ENCODE measurements around the gene FRMD7. TPM values are rescaled to one million over a fixed set of nuclear protein-coding genes. Genes with fewer than 3 reads are reported as not detected.

FRMD7 gene
- total and polyA plus RNA-seq, 2 of the 13 experiments (the other 11 are each of a cell fraction or from before 2014, with no cell fraction given) = 0.04 TPM; not detected in 1

DNA sequence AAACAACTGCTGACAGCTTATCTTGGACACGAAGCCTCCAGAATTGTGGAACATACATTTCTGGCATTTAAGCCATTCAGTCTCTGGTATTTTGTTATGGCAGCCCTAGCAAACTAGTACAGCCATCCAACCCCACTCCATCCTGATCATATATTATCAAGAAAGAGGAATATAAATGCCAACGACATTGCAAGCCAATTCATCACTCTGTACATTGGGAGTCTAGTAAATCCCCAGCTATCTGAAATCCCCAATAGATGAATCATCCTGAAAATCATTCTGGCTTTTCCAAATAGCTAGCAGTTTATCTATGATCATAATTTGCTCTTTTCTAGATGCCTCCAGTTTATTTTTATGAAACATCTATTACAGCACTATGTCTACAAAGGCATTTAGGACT lies 41.1 kb downstream of the FRMD7 start:
- no peak for ATAC-seq
- WGBS (ENCODE audit: low lambda C conversion rate) = 6% methylated on average over 2 of the region's 2 CpGs
- no peak for TF ChIP-seq ZSCAN22 (CRISPR knock-in tag; IDR thresholded peaks at IDR 0.05)
- no peak for TF ChIP-seq HNRNPH1 (optimal IDR thresholded peaks at IDR 0.05; ENCODE audit: low read depth, low read length)
- TF ChIP-seq, protein P1, sequence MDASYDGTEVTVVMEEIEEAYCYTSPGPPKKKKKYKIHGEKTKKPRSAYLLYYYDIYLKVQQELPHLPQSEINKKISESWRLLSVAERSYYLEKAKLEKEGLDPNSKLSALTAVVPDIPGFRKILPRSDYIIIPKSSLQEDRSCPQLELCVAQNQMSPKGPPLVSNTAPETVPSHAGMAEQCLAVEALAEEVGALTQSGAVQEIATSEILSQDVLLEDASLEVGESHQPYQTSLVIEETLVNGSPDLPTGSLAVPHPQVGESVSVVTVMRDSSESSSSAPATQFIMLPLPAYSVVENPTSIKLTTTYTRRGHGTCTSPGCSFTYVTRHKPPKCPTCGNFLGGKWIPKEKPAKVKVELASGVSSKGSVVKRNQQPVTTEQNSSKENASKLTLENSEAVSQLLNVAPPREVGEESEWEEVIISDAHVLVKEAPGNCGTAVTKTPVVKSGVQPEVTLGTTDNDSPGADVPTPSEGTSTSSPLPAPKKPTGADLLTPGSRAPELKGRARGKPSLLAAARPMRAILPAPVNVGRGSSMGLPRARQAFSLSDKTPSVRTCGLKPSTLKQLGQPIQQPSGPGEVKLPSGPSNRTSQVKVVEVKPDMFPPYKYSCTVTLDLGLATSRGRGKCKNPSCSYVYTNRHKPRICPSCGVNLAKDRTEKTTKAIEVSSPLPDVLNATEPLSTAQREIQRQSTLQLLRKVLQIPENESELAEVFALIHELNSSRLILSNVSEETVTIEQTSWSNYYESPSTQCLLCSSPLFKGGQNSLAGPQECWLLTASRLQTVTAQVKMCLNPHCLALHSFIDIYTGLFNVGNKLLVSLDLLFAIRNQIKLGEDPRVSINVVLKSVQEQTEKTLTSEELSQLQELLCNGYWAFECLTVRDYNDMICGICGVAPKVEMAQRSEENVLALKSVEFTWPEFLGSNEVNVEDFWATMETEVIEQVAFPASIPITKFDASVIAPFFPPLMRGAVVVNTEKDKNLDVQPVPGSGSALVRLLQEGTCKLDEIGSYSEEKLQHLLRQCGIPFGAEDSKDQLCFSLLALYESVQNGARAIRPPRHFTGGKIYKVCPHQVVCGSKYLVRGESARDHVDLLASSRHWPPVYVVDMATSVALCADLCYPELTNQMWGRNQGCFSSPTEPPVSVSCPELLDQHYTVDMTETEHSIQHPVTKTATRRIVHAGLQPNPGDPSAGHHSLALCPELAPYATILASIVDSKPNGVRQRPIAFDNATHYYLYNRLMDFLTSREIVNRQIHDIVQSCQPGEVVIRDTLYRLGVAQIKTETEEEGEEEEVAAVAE (CRISPR knock-in tag; IDR thresholded peaks at IDR 0.05; ENCODE audit: borderline replicate concordance) = no peak
- TF ChIP-seq ZNF225 (CRISPR knock-in tag; IDR thresholded peaks at IDR 0.05) = no peak
- TF ChIP-seq ZNF768 (CRISPR knock-in tag; IDR thresholded peaks at IDR 0.05) = no peak
- TF ChIP-seq, protein P2, sequence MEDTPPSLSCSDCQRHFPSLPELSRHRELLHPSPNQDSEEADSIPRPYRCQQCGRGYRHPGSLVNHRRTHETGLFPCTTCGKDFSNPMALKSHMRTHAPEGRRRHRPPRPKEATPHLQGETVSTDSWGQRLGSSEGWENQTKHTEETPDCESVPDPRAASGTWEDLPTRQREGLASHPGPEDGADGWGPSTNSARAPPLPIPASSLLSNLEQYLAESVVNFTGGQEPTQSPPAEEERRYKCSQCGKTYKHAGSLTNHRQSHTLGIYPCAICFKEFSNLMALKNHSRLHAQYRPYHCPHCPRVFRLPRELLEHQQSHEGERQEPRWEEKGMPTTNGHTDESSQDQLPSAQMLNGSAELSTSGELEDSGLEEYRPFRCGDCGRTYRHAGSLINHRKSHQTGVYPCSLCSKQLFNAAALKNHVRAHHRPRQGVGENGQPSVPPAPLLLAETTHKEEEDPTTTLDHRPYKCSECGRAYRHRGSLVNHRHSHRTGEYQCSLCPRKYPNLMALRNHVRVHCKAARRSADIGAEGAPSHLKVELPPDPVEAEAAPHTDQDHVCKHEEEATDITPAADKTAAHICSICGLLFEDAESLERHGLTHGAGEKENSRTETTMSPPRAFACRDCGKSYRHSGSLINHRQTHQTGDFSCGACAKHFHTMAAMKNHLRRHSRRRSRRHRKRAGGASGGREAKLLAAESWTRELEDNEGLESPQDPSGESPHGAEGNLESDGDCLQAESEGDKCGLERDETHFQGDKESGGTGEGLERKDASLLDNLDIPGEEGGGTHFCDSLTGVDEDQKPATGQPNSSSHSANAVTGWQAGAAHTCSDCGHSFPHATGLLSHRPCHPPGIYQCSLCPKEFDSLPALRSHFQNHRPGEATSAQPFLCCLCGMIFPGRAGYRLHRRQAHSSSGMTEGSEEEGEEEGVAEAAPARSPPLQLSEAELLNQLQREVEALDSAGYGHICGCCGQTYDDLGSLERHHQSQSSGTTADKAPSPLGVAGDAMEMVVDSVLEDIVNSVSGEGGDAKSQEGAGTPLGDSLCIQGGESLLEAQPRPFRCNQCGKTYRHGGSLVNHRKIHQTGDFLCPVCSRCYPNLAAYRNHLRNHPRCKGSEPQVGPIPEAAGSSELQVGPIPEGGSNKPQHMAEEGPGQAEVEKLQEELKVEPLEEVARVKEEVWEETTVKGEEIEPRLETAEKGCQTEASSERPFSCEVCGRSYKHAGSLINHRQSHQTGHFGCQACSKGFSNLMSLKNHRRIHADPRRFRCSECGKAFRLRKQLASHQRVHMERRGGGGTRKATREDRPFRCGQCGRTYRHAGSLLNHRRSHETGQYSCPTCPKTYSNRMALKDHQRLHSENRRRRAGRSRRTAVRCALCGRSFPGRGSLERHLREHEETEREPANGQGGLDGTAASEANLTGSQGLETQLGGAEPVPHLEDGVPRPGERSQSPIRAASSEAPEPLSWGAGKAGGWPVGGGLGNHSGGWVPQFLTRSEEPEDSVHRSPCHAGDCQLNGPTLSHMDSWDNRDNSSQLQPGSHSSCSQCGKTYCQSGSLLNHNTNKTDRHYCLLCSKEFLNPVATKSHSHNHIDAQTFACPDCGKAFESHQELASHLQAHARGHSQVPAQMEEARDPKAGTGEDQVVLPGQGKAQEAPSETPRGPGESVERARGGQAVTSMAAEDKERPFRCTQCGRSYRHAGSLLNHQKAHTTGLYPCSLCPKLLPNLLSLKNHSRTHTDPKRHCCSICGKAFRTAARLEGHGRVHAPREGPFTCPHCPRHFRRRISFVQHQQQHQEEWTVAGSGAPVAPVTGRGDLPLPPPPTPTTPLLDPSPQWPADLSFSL (CRISPR knock-in tag; IDR thresholded peaks at IDR 0.05) = no peak
- no peak for TF ChIP-seq AKAP8 (CRISPR knock-in tag; IDR thresholded peaks at IDR 0.05)
- TF ChIP-seq POGZ (CRISPR knock-in tag; IDR thresholded peaks at IDR 0.05) = no peak
- TF ChIP-seq, protein P3, sequence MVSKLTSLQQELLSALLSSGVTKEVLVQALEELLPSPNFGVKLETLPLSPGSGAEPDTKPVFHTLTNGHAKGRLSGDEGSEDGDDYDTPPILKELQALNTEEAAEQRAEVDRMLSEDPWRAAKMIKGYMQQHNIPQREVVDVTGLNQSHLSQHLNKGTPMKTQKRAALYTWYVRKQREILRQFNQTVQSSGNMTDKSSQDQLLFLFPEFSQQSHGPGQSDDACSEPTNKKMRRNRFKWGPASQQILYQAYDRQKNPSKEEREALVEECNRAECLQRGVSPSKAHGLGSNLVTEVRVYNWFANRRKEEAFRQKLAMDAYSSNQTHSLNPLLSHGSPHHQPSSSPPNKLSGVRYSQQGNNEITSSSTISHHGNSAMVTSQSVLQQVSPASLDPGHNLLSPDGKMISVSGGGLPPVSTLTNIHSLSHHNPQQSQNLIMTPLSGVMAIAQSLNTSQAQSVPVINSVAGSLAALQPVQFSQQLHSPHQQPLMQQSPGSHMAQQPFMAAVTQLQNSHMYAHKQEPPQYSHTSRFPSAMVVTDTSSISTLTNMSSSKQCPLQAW (CRISPR knock-in tag; IDR thresholded peaks at IDR 0.05) = no peak
- no peak for TF ChIP-seq KLF9 (CRISPR knock-in tag; IDR thresholded peaks at IDR 0.05; ENCODE audit: low read depth)
- TF ChIP-seq ZNF775 (CRISPR knock-in tag; IDR thresholded peaks at IDR 0.05; ENCODE audit: borderline replicate concordance) = no peak
- no peak for TF ChIP-seq PRMT3 (CRISPR knock-in tag; IDR thresholded peaks at IDR 0.05; ENCODE audit: borderline replicate concordance, low read depth)
- TF ChIP-seq, protein P4, sequence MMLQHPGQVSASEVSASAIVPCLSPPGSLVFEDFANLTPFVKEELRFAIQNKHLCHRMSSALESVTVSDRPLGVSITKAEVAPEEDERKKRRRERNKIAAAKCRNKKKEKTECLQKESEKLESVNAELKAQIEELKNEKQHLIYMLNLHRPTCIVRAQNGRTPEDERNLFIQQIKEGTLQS (CRISPR knock-in tag; IDR thresholded peaks at IDR 0.05) = no peak

More for the DNA sequence above, 41.1 kb downstream of the FRMD7 start:
- intact Hi-C loops (cut with micrococcal nuclease; ENCODE audit: unreplicated experiment) = no loop called here
- no peak overlapping the region for H3K4me2 ChIP-seq (ENCODE audit: low read depth, low read length)
- in situ Hi-C loops (cut with HindIII; ENCODE audit: extremely low pct_ligation_motif_present, low pct_unique_long_range_greater_than_20kb) = no loop called here
- no peaks in the 10 kb centered on the region for H4K20me1 ChIP-seq (ENCODE audit: insufficient read depth, low read length)
- BruUV-seq (replicated peaks) = no TSS peak
- no peaks in the 10 kb centered on the region for H3K36me3 ChIP-seq (replicated peaks in 1 of 2; ENCODE audit: control insufficient read depth in 1 of 2, insufficient read depth in 2 of 2, low read length in 2 of 2)
- no peaks in the 10 kb centered on the region for H3K4me1 ChIP-seq (ENCODE audit: insufficient read depth, low read length)
- no peak overlapping the region for H3K27ac ChIP-seq (ENCODE audit: extremely low read length, insufficient read depth, low read length)
- no peak overlapping the region for H3K4me3 ChIP-seq (replicated peaks in 1 of 3; ENCODE audit: insufficient read depth in 1 of 3, low read depth in 2 of 3, low read length in 3 of 3)
- no peaks in the 10 kb centered on the region for H3K27me3 ChIP-seq (ENCODE audit: control insufficient read depth in 1 of 2, insufficient read depth in 2 of 2, low read length in 2 of 2)
- DNase-seq (ENCODE audit: low spot score) (no peak), FAIRE-seq (no peak)
- H2AFZ ChIP-seq (ENCODE audit: low read length) = no peak overlapping the region
- no peak overlapping the region for H3K9ac ChIP-seq (ENCODE audit: insufficient read depth, low read depth, low read length)
- no peaks in the 10 kb centered on the region for H3K79me2 ChIP-seq (ENCODE audit: insufficient read depth, low read length)
- H3K9me3 ChIP-seq (ENCODE audit: low read length) = no peaks in the 10 kb centered on the region
- ChIA-PET CTCF (ENCODE audit: low intra/inter-chr PET ratio, low total read pairs) (no interaction called here), POLR2A (no interaction called here)
